Frontal cortex (tissue), 4 donors: ENCODE data around the gene CCDC97. TPM values are rescaled to one million over a fixed set of nuclear protein-coding genes. Genes with fewer than 3 reads are reported as not detected.
"Not testable (repeated sequence)": the region's sequence is repeated elsewhere in the genome, so short reads cannot be mapped to it uniquely, and the experiment has no call there.

Source experiments
- DNase-seq, 2 donors: peaks; one replicate each; pipeline ENCODE4 v3.0.0; 2012; ENCODE audit warnings: low spot score in 2 of 2
- FAIRE-seq: peaks from 2 replicates; lab custom pipeline; 2012; peaks lifted over from hg19 to GRCh38; lab: Jason Lieb, UNC
- total RNA-seq: library from RNA; depleted of rRNA; stranded (reverse); fragments of >200 nt; gene quantifications from one replicate; pipeline ENCODE4 v1.2.3, GENCODE V29; 2014
- donor health status: control.
- donor health status: control.
- donor health status: control.

The CCDC97 gene
- 4.1 TPM for total RNA-seq

DNA sequence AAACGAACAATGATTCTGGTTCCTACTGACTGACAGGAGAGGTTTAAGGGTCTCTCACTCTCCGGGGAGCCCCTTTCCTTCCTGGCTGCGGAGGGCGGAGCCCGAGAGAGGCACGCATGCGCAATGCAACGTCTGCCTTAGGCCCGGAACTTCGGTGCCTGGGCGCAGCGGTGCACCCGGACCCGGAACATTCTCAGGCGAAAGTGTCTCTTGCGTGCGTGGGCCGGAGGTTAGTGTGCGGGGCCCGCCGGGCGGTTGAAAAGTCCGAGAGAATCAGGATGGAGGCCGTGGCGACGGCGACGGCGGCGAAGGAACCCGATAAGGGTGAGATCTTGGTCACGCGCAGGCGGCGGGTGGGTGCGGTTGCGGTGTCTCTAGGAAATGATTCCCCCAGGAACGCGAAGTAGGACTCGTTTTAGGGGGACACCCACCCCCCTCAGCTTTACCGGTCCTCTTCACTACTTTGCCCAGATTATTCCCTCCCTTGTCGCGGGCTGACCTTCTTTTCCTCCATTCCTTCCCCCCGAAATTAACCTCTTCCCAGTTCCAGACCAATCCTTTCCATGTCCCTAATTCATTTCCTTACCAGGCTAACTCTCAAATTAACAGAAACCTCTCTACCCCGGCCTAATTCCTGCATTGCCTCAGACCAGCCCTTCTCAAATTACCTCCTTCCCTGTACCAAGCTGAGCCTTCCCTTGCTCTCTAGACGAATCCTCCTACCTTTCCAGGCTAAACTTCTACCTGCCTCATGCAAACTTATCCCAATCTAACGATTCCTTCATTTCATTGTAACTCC, at the start of gene CCDC97:
Gene CCDC97 (plus strand): TSS at position 140 of the 799 bp plus-strand sequence. CDS start 139 bp downstream, at position 279.
- no peak for FAIRE-seq
- DNase-seq = peak; percentile 87 to 88

DNA sequence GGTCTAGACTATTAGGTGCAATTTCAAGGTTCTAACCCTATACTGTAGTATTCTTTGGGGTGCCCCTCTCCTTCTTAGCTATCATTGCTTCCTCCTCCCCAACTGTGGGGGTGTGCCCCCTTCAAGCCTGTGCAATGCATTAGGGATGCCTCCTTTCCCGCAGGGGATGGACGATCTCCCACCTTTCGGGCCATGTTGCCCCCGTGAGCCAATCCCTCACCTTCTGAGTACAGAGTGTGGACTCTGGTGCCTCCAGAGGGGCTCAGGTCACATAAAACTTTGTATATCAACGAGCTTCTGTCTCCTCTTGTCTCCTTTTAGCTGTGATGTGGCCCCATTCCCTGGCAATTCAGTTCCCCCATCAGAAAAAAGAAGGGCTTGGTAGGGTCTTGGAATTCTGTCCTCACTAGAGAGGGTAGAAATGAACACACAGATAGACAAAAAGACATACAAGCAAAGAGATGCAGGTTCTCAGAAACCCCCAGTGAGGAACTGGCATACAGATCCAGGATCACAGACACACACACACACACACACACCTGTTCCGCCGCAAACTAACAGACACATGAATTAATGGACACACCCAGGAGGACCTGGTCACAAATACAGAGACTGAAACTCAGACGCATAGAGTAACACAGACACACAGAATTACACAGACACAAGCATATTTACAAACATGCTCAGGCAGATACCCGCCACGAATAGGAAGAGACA, 48.3 kb upstream of the CCDC97 start:
- FAIRE-seq (no peak), DNase-seq (no peak)

DNA sequence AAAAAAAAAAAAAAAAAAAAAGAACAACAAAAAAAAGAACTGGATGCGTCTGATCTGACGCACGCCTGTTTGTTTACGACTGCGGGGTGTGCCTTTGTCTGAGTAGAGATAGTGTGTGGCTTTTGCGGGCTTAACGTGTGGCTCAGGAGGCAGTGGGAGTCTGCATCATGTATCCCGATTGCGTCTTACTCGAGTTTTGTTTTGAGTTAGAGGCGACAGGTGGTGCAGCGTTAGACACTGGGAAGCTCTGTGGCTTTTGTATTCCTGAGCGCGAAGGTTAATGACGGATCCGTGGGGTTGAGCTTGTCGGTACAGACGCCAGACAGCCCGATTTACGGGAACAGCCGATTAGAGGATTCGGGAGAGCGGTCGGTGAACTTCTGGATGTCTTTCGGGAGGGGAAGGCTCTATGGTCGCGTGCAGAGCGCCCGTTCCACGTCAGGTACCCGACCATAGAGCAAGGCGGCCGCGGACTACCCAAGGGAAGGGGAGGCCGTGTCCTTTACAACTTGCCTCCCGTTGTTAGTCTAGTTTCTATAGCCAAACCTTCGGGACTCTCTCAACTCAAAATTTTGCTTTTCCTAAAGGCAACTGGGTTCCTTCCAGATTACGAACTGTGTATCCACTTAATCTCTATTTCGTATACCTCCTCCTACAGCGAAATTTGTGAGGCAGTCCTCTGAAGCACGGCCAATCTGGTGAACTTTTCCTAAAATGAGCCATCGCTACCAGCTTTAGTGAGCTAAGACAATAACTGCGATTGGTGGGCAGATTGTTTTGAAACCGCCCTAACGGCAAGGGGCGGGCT, 46.7 kb upstream of the CCDC97 start:
- FAIRE-seq = no peak
- DNase-seq = peak; percentile 42 to 43

- DNase-seq = peak; percentile 98
- peak; percentile 99 for FAIRE-seq
Observed at GRCh38 chr19:41263850-41264580, 46.0 kb upstream of the CCDC97 start, which contains the start of gene HNRNPUL1. Gene HNRNPUL1, plus strand, starts transcription at chr19:41264372. Its CDS starts 132 bp downstream, at chr19:41264504.

GRCh38 chr19:41264581-41265394, 45.2 kb upstream of the CCDC97 start:
- peak in 1 of 2 donors; percentile 32 for DNase-seq
- no peak for FAIRE-seq

DNA sequence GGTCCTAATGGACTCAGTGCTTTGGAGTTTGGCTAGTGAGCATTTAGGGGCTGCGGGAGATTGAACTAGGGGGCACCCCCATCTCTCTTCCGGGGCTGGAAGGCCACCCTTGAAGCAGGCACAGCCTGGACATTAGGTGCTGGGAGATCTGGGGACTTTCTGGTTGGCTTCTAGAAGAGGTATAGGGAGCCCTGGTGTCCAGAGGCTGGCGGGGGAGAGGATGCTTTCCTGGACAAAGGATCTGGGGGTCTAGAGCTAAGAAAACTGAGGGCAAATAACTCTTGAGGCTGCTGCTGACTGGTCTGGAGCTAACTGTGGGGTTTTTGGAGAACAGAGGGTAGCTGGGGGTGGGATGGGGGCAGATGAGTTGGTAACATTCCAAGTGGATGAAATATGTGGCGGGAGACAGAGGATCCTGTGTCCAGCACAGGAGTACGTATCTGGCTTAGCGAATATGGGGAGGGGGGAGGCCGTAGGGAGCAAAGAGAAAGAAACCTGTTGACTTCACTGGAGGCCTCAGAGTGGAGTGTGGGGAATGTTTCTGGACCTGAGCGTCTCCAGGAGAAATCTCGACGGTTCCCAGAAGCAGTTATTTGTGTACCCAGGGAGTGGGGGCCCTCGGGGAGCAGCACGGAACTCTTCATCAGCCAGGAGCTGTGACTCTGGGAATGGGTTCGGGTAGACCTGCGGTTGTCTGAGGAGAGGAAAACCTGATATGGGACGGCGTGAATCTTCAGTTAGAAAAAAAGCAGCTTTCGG, 44.4 kb upstream of the CCDC97 start:
- DNase-seq (no peak), FAIRE-seq (no peak)

DNA sequence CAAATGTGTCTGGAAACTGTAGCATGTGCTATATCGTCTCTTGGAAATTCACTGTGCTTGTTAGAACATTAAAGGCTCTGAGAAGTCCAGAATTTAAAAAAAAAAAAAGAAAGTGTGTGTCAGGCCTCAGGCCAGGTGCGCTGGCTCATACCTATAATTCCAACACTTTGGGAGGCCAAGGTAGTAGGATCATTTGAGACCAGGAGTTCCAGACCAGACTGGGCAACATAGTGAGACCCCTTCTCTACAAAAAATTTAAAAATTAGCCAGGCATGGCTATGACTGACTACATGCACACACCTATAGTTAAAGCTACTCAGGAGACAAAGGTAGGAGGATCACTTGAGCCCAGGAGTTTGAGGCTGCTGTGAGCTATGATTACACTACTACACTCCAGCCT, 40.9 kb upstream of the CCDC97 start:
- FAIRE-seq = no peak
- DNase-seq = no peak

DNA sequence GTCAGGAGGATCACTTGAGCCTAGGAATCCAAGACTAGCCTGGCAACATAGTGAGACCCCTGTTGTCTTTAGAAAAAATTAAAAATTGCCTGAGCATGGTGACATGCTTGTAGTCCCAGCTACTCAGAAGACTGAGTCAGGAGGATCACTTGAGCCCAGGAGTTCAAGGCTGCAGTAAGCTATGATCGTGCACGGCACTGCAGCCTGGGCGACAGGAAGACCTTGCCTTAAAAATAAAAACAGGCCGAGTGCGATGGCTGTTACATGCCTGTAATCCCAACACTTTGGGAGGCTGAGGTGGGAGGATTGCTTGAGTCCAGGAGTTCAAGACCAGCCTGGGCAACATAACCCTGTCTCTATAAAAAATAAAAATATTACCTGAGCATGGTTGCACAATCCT, 40.4 kb upstream of the CCDC97 start:
- FAIRE-seq (no peak), DNase-seq (no peak)

GRCh38 chr19:41273076-41273475, 36.9 kb upstream of the CCDC97 start:
- no peak for DNase-seq
- FAIRE-seq = no peak

- no peak for FAIRE-seq
- no peak for DNase-seq
Observed at GRCh38 chr19:41274802-41275201, 35.2 kb upstream of the CCDC97 start.

- FAIRE-seq (no peak), DNase-seq (no peak)
Observed at GRCh38 chr19:41276231-41276630, 33.7 kb upstream of the CCDC97 start.

GRCh38 chr19:41278478-41278877, 31.5 kb upstream of the CCDC97 start:
- no peak for DNase-seq
- FAIRE-seq = no peak

DNA sequence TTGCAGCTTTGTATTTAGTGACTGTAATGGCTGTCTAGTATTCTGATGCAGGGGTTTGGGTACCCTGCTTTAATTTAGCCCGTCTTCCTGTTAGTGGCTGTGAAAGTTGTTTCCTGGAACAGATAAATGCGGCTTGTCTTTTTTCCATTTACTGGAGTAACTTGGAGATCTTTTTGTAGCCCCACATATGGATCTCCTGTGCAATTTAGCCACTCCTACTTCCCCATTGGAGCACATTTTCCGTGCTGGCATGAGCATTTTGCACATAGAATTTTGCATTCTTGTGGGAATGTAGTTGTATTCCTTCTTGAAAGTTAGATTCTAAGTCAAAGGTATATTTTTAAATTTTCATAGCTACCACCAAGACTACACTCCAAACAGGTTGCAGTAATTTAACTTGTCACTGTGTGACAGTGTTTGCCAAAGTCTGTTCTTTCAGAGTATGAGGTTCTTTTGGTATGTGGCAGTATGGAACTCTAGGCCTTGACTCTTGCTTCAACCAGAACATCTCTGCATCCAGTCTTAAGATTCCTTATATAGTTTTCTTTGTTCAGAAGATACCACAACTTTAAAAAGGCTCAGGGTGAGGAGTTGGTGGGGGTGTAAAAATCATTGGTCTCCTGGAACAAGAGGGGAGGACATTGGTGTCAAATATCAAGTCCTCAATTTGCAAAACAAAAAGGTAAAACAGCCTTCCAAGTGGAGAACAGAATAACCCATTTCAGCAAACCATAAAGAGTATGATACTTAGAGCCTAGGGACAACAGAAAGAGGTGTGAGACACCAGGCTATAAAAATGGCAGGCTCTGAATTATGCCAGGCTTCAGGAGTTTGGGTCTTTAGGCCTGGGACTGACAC, 21.1 kb upstream of the CCDC97 start:
- no peak for DNase-seq
- no peak for FAIRE-seq

GRCh38 chr19:41289814-41290213, 20.2 kb upstream of the CCDC97 start:
- not testable (repeated sequence) for FAIRE-seq, DNase-seq

- FAIRE-seq (no peak), DNase-seq (no peak)
Observed at GRCh38 chr19:41294393-41294792, 15.6 kb upstream of the CCDC97 start.

- FAIRE-seq (no peak), DNase-seq (no peak)
Observed at GRCh38 chr19:41295499-41295898, 14.5 kb upstream of the CCDC97 start.

DNA sequence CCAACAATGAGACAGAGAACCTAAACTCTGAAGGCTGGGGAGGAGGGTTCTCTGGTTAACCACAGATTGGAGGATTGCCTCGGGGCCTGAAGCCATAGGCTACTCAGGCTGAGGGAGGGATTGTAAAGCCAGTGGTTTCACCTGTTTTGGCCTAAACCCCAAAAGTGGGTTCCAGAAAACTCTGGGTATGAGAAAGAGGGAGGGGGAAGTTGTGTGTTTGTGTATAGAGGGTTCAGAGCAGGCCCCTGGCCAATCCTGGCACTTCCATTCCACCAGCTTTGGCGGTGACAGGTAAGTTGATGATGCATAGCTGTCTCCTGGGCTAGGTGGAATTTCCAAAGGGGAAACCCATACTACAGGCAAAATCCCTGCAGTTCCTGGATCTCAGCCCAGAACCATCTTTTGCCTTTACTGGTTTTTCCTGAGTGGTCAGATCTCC, 13.5 kb upstream of the CCDC97 start:
- FAIRE-seq (no peak), DNase-seq (no peak)
